SU-DHL-6 (cell line): ENCODE data around the gene NDUFA12.

ENCODE experiments used
- H2AFZ ChIP-seq: fragments of 200-600 bp; sonication (generic); 2 replicates; pipeline ENCODE4 v1.6.1; 2014; ENCODE audit warnings: low read depth, mild to moderate bottlenecking, moderate library complexity, mixed read lengths, antibody characterized with exemption, low read length; ENCODE audit not compliant: severe bottlenecking
- H3F3A ChIP-seq: fragments of 200-600 bp; shearing (Covaris generic); 2 replicates; pipeline ENCODE4 v1.6.0; 2016; ENCODE audit warnings: antibody characterized with exemption, mild to moderate bottlenecking; ENCODE audit not compliant: insufficient read depth
- H3K27ac ChIP-seq: fragments of 200-600 bp; sonication (generic); 2 replicates; pipeline ENCODE4 v1.5.1; 2016; ENCODE audit warnings: low read depth, mild to moderate bottlenecking, low read length, moderate library complexity, mixed read lengths
- H3K27me3 ChIP-seq: fragments of 200-600 bp; sonication (generic), shearing (Covaris generic); 2 replicates; pipeline ENCODE4 v1.6.0; 2014; ENCODE audit warnings: mild to moderate bottlenecking, low read length
- H3K36me3 ChIP-seq: fragments of 200-600 bp; sonication (generic); 2 replicates; pipeline ENCODE4 v1.6.1; 2014; ENCODE audit warnings: mild to moderate bottlenecking, low read length, mixed read lengths
- H3K4me2 ChIP-seq: fragments of 300-600, 200-600 bp; shearing (Covaris generic), sonication (generic); 2 replicates; pipeline ENCODE4 v1.6.0; 2014; ENCODE audit warnings: low read length, low read depth, mild to moderate bottlenecking; ENCODE audit not compliant: poor library complexity, severe bottlenecking
- H3K4me3 ChIP-seq: fragments of 200-600 bp; sonication (generic); 2 replicates; pipeline ENCODE4 v1.5.1; 2014; ENCODE audit warnings: antibody characterized with exemption, low read length, mild to moderate bottlenecking, mixed read lengths; ENCODE audit not compliant: insufficient read depth, poor library complexity, severe bottlenecking
- H3K79me2 ChIP-seq: fragments of 200-600 bp; sonication (generic); 2 replicates; pipeline ENCODE4 v1.6.1; 2014; ENCODE audit warnings: mild to moderate bottlenecking, low read length, moderate library complexity; ENCODE audit not compliant: insufficient read depth
- H3K9ac ChIP-seq: fragments of 200-600 bp; sonication (generic); 2 replicates; pipeline ENCODE4 v1.7.0; 2014; ENCODE audit warnings: mild to moderate bottlenecking, low read length
- H3K9me2 ChIP-seq: fragments of 200-600 bp; sonication (generic); replicated peaks from 2 replicates; pipeline ENCODE4 v1.6.1; 2014; ENCODE audit warnings: low read length; ENCODE audit not compliant: insufficient read depth
- H3K9me3 ChIP-seq: fragments of 200-600 bp; sonication (generic); 2 replicates; pipeline ENCODE4 v1.6.1; 2014; ENCODE audit warnings: low read length, mixed read lengths; ENCODE audit not compliant: insufficient read depth
- H4K20me1 ChIP-seq: fragments of 200-600 bp; sonication (generic); 2 replicates; pipeline ENCODE4 v1.6.1; 2014; ENCODE audit warnings: low read depth, mild to moderate bottlenecking, antibody characterized with exemption, low read length, moderate library complexity, mixed read lengths
- CTCF ChIP-seq: fragments of 200-600 bp; sonication (generic); IDR thresholded peaks from one replicate; pipeline ENCODE4 v1.5.1; 2017; ENCODE audit warnings: antibody characterized with exemption, mild to moderate bottlenecking, low read length, moderate library complexity; ENCODE audit not compliant: insufficient read depth, poor library complexity, severe bottlenecking
- EZH2phosphoT487 ChIP-seq: fragments of 200-600 bp; sonication (generic), shearing (Covaris generic); conservative IDR thresholded peaks from 2 replicates; pipeline ENCODE4 v1.6.1; 2018; ENCODE audit warnings: mild to moderate bottlenecking, antibody characterized with exemption, low read length, moderate library complexity, mixed read lengths

Gene NDUFA12

GRCh38 chr12:94938583-94938982 lies 64.9 kb downstream of the NDUFA12 start:
- H3K4me2 ChIP-seq = no peak overlapping the region
- H2AFZ ChIP-seq = no peak overlapping the region
- no peaks in the 10 kb centered on the region for H3F3A ChIP-seq
- H3K4me3 ChIP-seq = no peak overlapping the region
- no peaks in the 10 kb centered on the region for H3K36me3 ChIP-seq
- no peaks in the 10 kb centered on the region for H3K79me2 ChIP-seq
- no peaks in the 10 kb centered on the region for H3K9me2 ChIP-seq
- H3K9ac ChIP-seq = no peak overlapping the region
- TF ChIP-seq EZH2phosphoT487 = no peak
- TF ChIP-seq CTCF = no peak
- H3K9me3 ChIP-seq = no peaks in the 10 kb centered on the region
- H3K27ac ChIP-seq = no peak overlapping the region
- no peaks in the 10 kb centered on the region for H4K20me1 ChIP-seq
- H3K27me3 ChIP-seq = no peaks in the 10 kb centered on the region

DNA sequence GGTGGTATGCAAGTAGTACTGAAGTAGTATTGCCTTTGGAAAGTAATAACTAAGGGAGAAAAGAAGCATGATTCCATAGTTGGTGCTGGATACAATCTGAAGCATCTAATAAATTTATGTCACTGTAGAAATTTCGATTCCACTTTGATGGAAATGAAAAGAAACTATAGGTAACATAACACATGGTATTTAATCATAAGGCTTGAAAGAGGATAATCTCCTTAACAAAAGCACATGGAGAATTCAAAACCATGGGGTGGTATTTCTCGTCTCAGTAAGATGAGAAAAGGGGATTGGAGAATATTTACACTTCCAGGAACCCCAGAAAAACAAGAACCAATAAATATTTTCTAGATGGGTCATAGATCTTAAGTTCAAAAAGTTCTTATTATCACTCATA lies 72.7 kb downstream of the NDUFA12 start:
- Histone ChIP-seq H3K27me3 (no peaks in the 10 kb centered on the region), H2AFZ (no peak overlapping the region), H3K9me3 (no peaks in the 10 kb centered on the region), H3K79me2 (no peaks in the 10 kb centered on the region), H3K27ac (no peak overlapping the region), H4K20me1 (no peaks in the 10 kb centered on the region), H3K36me3 (no peaks in the 10 kb centered on the region), H3K4me3 (no peak overlapping the region), H3K9me2 (no peaks in the 10 kb centered on the region), H3F3A (no peaks in the 10 kb centered on the region), H3K9ac (no peak overlapping the region), H3K4me2 (no peak overlapping the region)
- TF ChIP-seq CTCF = no peak
- TF ChIP-seq EZH2phosphoT487 = no peak

- TF ChIP-seq CTCF (no peak), EZH2phosphoT487 (no peak)
- Histone ChIP-seq H3F3A (no peaks in the 10 kb centered on the region), H3K9ac (no peak overlapping the region), H3K27me3 (no peaks in the 10 kb centered on the region), H2AFZ (no peak overlapping the region), H4K20me1 (no peaks in the 10 kb centered on the region), H3K9me3 (no peaks in the 10 kb centered on the region), H3K36me3 (no peaks in the 10 kb centered on the region), H3K4me3 (no peak overlapping the region), H3K4me2 (no peak overlapping the region), H3K79me2 (no peaks in the 10 kb centered on the region), H3K27ac (no peak overlapping the region), H3K9me2 (no peaks in the 10 kb centered on the region)
Measured at GRCh38 chr12:94930216-94930654, 73.3 kb downstream of the NDUFA12 start.
